IPS DF 4.7 (cell line): ENCODE data around the gene AAMP.
"Not testable (repeated sequence)": the region's sequence is repeated elsewhere in the genome, so short reads cannot be mapped to it uniquely, and the experiment has no call there.

Source experiments
- DNase-seq: peaks from one replicate; pipeline ENCODE4 v3.0.0-alpha.2; 2013; ENCODE audit warnings: low spot score; ENCODE audit errors: extremely low read depth

AAMP gene

GRCh38 chr2:218269900-218270720, at the start of gene AAMP, which contains the start of gene PNKD:
AAMP (minus strand) TSS chr2:218270137; CDS start chr2:218270086, 51 bp downstream.
PNKD (plus strand) TSS chr2:218270519; CDS start chr2:218270536, 17 bp downstream.
- DNase-seq = peak; percentile 90

GRCh38 chr2:218318241-218318640, 48.3 kb upstream of the AAMP start:
- no peak for DNase-seq

- no peak for DNase-seq
Observed at GRCh38 chr2:218317835-218318234, 47.9 kb upstream of the AAMP start.

- DNase-seq = no peak
Observed at GRCh38 chr2:218317303-218317630, 47.3 kb upstream of the AAMP start.

- no peak for DNase-seq
Observed at GRCh38 chr2:218315397-218315796, 45.5 kb upstream of the AAMP start.

GRCh38 chr2:218314764-218315163, 44.8 kb upstream of the AAMP start:
- DNase-seq = not testable (repeated sequence)

- no peak for DNase-seq
Observed at GRCh38 chr2:218313356-218313755, 43.4 kb upstream of the AAMP start.

- DNase-seq = no peak
Observed at GRCh38 chr2:218312267-218312756, 42.4 kb upstream of the AAMP start.

GRCh38 chr2:218311541-218312266, 41.8 kb upstream of the AAMP start:
- not testable (repeated sequence) for DNase-seq

- no peak for DNase-seq
Observed at GRCh38 chr2:218310853-218311540, 41.1 kb upstream of the AAMP start.

- DNase-seq = no peak
Observed at GRCh38 chr2:218307415-218308090, 37.6 kb upstream of the AAMP start.

GRCh38 chr2:218306184-218306920, 36.4 kb upstream of the AAMP start:
- no peak for DNase-seq

GRCh38 chr2:218305383-218305782, 35.4 kb upstream of the AAMP start:
- no peak for DNase-seq

GRCh38 chr2:218301176-218301819, 31.4 kb upstream of the AAMP start:
- DNase-seq = peak; percentile 92

GRCh38 chr2:218300141-218300540, 30.2 kb upstream of the AAMP start:
- DNase-seq = no peak

- DNase-seq = no peak
Observed at GRCh38 chr2:218298314-218298875, 28.5 kb upstream of the AAMP start.

- DNase-seq = no peak
Observed at GRCh38 chr2:218296847-218297246, 26.9 kb upstream of the AAMP start.

- no peak for DNase-seq
Observed at GRCh38 chr2:218296200-218296599, 26.3 kb upstream of the AAMP start.

GRCh38 chr2:218295029-218295428, 25.1 kb upstream of the AAMP start:
- DNase-seq = no peak
